ENCODE data around the gene TNIK.

The TNIK gene

GRCh38 chr3:171416666-171417065 is 43.5 kb downstream of the TNIK start:
- no peak for DNase-seq

GRCh38 chr3:171416061-171416460 is 44.1 kb downstream of the TNIK start:
- no peak for DNase-seq

GRCh38 chr3:171415070-171415469 is 45.1 kb downstream of the TNIK start:
- DNase-seq, result no peak

- no peak for DNase-seq
Measured at GRCh38 chr3:171412473-171412872, 47.7 kb downstream of the TNIK start.

GRCh38 chr3:171412054-171412453 is 48.2 kb downstream of the TNIK start:
- DNase-seq, result no peak

GRCh38 chr3:171410186-171410585 is 50.0 kb downstream of the TNIK start:
- DNase-seq, result no peak

GRCh38 chr3:171407759-171408158 is 52.4 kb downstream of the TNIK start:
- DNase-seq, result no peak

- no peak for DNase-seq
Measured at GRCh38 chr3:171404376-171404967, 55.7 kb downstream of the TNIK start.

- DNase-seq, result no peak
Measured at GRCh38 chr3:171402281-171402680, 57.9 kb downstream of the TNIK start.

- DNase-seq, result no peak
Measured at GRCh38 chr3:171401432-171401831, 58.8 kb downstream of the TNIK start.

- no peak for DNase-seq
Measured at GRCh38 chr3:171399842-171400241, 60.4 kb downstream of the TNIK start.

- DNase-seq, result no peak
Measured at GRCh38 chr3:171398343-171398742, 61.9 kb downstream of the TNIK start.

- no peak for DNase-seq
Measured at GRCh38 chr3:171397089-171397488, 63.1 kb downstream of the TNIK start.

GRCh38 chr3:171396048-171396447 is 64.2 kb downstream of the TNIK start:
- DNase-seq, result no peak

GRCh38 chr3:171393032-171393744 is 67.0 kb downstream of the TNIK start:
- no peak for DNase-seq

- no peak for DNase-seq
Measured at GRCh38 chr3:171391432-171391831, 68.8 kb downstream of the TNIK start.

GRCh38 chr3:171390051-171390941 is 69.9 kb downstream of the TNIK start:
- DNase-seq, result no peak

GRCh38 chr3:171389491-171389890 is 70.7 kb downstream of the TNIK start:
- DNase-seq, result no peak

- no peak for DNase-seq
Measured at GRCh38 chr3:171388527-171388926, 71.7 kb downstream of the TNIK start.

- DNase-seq, result no peak
Measured at GRCh38 chr3:171387062-171387461, 73.1 kb downstream of the TNIK start.

GRCh38 chr3:171385086-171385485 is 75.1 kb downstream of the TNIK start:
- no peak for DNase-seq

- no peak for DNase-seq
Measured at GRCh38 chr3:171384101-171384891, 75.9 kb downstream of the TNIK start.

Measured in NCI-H187 (cell line).